HepG2 (cell line): ENCODE data around the gene NOS2. TPM values are rescaled to one million over a fixed set of nuclear protein-coding genes. Genes with fewer than 3 reads are reported as not detected.

Experiments used
- HIC2 ChIP-seq: sonication (generic); formaldehyde crosslinking; IDR thresholded peaks from 2 replicates; pipeline ENCODE4 v1.9.0; 2022; ENCODE audit warnings: low read depth, missing genetic modification reagents
- HNRNPLL ChIP-seq: fragments of 200-400 bp; formaldehyde crosslinking; IDR thresholded peaks from 2 replicates; pipeline ENCODE4 v1.6.1; 2017; ENCODE audit warnings: mild to moderate bottlenecking, low read depth, low read length; ENCODE audit not compliant: poor library complexity, severe bottlenecking
- PATZ1 ChIP-seq: sonication (generic); formaldehyde crosslinking; IDR thresholded peaks from 2 replicates; pipeline ENCODE4 v1.4.0; 2020; ENCODE audit warnings: missing genetic modification reagents
- POLR2AphosphoS2 ChIP-seq: IDR thresholded peaks from 2 replicates; pipeline ENCODE4 v1.6.1; 2011; ENCODE audit warnings: low read depth, low read length, improper control_type of control experiment
- TFDP1 ChIP-seq: IDR thresholded peaks from 2 replicates; pipeline ENCODE4 v1.6.1; 2016; ENCODE audit warnings: missing compliant biosample characterization, missing genetic modification reagents, borderline replicate concordance
- UBTF ChIP-seq: sonication (generic); formaldehyde crosslinking; IDR thresholded peaks from 2 replicates; pipeline ENCODE4 v1.4.0; 2020; ENCODE audit warnings: mild to moderate bottlenecking, missing genetic modification reagents
- ZBTB20 ChIP-seq: sonication (generic); formaldehyde crosslinking; IDR thresholded peaks from 2 replicates; pipeline ENCODE4 v1.8.1; 2023; ENCODE audit warnings: missing genetic modification reagents, low read depth, mild to moderate bottlenecking, borderline replicate concordance
- ZNF687 ChIP-seq: sonication (generic); formaldehyde crosslinking; IDR thresholded peaks from 2 replicates; pipeline ENCODE4 v1.5.1; 2020; ENCODE audit warnings: mild to moderate bottlenecking, missing genetic modification reagents, moderate library complexity
- ZNF782 ChIP-seq: sonication (generic); formaldehyde crosslinking; IDR thresholded peaks from 2 replicates; pipeline ENCODE4 v1.4.0; 2020; ENCODE audit warnings: missing genetic modification reagents, mild to moderate bottlenecking, borderline replicate concordance
- polyA plus RNA-seq, 8 experiments: library from polyadenylated mRNA; depleted of rRNA in 3 of 8; stranded (reverse) in 7 of 8; unstranded in 1 of 8; fragments of >200 nt; fragmentation: Illumina TruSeq in 4 of 8; extraction: Trizol in 4 of 8; gene quantifications; 2 replicates each; pipeline versions ENCODE4 v1.2.1 to v1.2.3, GENCODE V29; 2011 to 2016; ENCODE audit warnings: low read depth in 4 of 8, missing spikeins in 1 of 8, mixed read lengths in 1 of 8; ENCODE audit not compliant: insufficient read depth in 1 of 8
- total RNA-seq, 5 experiments: library from RNA; depleted of rRNA; stranded (reverse); fragments of >200 nt; fragmentation: Illumina TruSeq; extraction: Trizol; gene quantifications; 2 replicates each; pipeline ENCODE4 v1.2.3, GENCODE V29; 2016; ENCODE audit warnings: low read depth in 1 of 5

NOS2 gene
- total and polyA plus RNA-seq, 2 of the 13 experiments (the other 11 are each of a cell fraction or from before 2014, with no cell fraction given) = 0.02 TPM; not detected in 1

GRCh38 chr17:27793168-27793905, 7.0 kb downstream of the NOS2 start (continued):
- TF ChIP-seq PATZ1 (CRISPR knock-in tag) = peak; percentile 52; the same call in 1 of the 2 replicates
- TF ChIP-seq HIC2 (CRISPR knock-in tag) = no peak
- TF ChIP-seq ZNF687 (CRISPR knock-in tag) = peak; percentile 12; the same call in 1 of the 2 replicates
- TF ChIP-seq HNRNPLL = peak; percentile 15
- peak; percentile 61; the same call in 1 of the 2 replicates for TF ChIP-seq TFDP1 (CRISPR knock-in tag)
- TF ChIP-seq ZBTB20 (CRISPR knock-in tag) = no peak
- no peak for TF ChIP-seq UBTF (CRISPR knock-in tag)
- TF ChIP-seq ZNF782 (CRISPR knock-in tag) = no peak
- TF ChIP-seq POLR2AphosphoS2 = no peak
